Omental fat pad (tissue), 4 donors: ENCODE measurements around the gene DBT. TPM values are rescaled to one million over a fixed set of nuclear protein-coding genes. Genes with fewer than 3 reads are reported as not detected.

Experiments used
- ATAC-seq: fragments of 150-250 bp; one replicate; pipeline ENCODE4 v1.9.1; 2016; ENCODE audit warnings: mild to moderate bottlenecking, moderate library complexity; ENCODE audit not compliant: low FRiP score
- DNase-seq: peaks from one replicate; pipeline ENCODE4 v3.0.0-alpha.2; 2019; ENCODE audit warnings: low spot score
- total RNA-seq, 4 donors: library from RNA; depleted of rRNA; stranded (reverse); fragments of >200 nt; gene quantifications; one replicate each; pipeline ENCODE4 v1.1.0, GENCODE V29; 2016
- TF ChIP-seq, protein P1 (sequence below), 3 donors: fragments of 450-650 bp; IDR thresholded peaks; one replicate each; pipeline ENCODE4 v1.5.1; 2016 to 2017; ENCODE audit warnings: antibody characterized with exemption in 3 of 3, mild to moderate bottlenecking in 3 of 3, moderate library complexity in 2 of 3

The DBT gene
- total RNA-seq, 4 donors from 2014 or later: 3.4 to 9.8 (median 6.4) TPM

DNA sequence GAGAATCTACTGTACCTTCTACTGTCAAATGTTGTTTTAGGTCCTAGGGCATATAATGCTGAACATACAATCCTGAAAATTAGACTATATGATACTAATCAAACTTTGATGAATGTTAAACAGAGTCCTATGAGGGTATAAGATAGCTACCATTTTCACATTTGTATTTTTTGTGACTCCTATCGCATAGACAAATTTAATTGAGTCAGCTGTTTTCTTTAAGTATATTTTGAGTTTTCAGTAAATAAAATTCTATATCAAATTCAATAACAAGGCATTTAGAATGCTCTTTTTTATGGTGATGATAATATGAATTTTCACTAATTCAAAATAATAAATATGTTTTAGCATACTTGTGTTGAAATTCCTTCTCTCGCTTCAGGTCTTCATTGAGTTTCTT is 81.6 kb downstream of the DBT start:
- TF ChIP-seq, protein P1, sequence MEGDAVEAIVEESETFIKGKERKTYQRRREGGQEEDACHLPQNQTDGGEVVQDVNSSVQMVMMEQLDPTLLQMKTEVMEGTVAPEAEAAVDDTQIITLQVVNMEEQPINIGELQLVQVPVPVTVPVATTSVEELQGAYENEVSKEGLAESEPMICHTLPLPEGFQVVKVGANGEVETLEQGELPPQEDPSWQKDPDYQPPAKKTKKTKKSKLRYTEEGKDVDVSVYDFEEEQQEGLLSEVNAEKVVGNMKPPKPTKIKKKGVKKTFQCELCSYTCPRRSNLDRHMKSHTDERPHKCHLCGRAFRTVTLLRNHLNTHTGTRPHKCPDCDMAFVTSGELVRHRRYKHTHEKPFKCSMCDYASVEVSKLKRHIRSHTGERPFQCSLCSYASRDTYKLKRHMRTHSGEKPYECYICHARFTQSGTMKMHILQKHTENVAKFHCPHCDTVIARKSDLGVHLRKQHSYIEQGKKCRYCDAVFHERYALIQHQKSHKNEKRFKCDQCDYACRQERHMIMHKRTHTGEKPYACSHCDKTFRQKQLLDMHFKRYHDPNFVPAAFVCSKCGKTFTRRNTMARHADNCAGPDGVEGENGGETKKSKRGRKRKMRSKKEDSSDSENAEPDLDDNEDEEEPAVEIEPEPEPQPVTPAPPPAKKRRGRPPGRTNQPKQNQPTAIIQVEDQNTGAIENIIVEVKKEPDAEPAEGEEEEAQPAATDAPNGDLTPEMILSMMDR (IDR thresholded peaks at IDR 0.05): no peak
- DNase-seq (no peak), ATAC-seq (no peak)

DNA sequence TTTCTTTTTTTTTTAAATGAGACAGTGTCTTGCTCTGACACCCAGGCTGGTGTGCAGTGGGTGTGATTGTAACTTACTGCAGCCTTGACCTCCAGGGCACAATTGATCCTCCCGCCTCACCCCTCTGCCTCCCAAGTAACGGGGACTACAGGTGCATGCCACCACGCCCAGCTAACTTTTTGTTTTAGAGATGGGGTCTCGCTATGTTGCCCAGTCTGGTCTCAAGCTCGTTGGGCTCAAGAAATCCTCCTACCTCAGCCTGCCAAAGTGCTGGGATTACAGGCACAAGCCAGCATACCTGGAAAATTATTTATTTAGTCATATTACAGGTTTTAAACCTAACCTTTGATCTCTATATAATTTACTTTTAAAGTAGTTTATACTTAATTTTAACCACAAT is 84.9 kb downstream of the DBT start:
- no peak for ATAC-seq
- TF ChIP-seq, protein P1 (IDR thresholded peaks at IDR 0.05): no peak

DNA sequence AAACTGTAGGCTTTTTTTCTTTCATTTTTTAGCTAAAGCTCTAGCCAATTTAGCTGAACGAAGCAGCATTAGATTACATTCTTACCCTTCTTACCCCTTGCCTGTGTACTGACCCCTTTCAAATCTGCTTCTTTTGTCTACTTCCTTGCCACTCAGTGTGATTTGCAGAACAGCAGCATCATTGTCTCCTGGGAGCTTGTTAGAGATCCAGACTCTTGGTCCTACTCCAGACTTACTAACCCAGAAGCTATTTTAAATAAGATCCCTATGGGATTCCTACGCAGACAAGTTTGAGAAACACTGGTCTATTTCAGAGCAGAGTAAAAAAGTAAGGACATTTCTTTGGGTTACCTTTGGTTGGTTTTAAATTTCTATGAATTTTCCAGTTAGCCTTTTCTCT is 85.4 kb downstream of the DBT start:
- ATAC-seq (no peak), DNase-seq (no peak)
- TF ChIP-seq, protein P1 (IDR thresholded peaks at IDR 0.05): no peak

More for the DNA sequence above, 84.9 kb downstream of the DBT start:
- no peak for DNase-seq

DNA sequence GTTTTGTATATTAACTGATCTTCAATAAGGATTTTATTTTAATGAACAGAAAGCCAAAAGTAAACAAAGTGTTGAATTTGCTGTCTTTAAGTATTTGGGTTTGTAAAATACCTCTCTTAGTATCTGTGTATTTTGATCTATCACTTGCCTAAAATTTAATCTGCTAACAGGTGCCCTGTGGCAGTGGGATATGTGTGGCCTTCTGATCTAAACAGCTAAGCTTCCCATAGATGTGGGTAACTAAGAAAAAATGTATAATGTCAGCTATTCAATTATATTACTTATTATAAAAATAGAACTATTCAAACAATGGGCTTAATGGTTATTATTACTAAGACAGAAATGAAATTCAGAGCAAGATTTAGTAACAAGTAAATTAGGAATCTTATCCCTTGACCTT is 86.8 kb downstream of the DBT start:
- ATAC-seq: no peak
- no peak for DNase-seq
- TF ChIP-seq, protein P1 (IDR thresholded peaks at IDR 0.05): no peak

DNA sequence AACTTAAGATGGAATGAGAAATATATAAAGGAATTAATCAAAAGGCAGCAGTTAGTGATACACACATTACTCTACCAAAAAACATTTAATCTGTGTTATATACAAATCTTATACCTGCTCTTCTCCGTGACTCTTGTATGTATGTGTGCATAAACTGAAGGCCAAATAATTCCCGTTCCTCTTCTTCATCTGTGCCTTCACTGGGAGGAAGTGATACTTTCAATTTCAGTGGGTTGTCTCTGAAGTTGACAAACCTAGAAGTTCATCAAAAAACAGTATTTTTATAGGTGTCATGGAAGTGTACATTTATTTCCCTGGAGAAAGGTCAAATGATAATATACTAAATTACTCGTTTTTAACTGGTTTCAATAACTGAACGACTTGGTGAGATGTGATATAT is 97.4 kb downstream of the DBT start:
- TF ChIP-seq, protein P1 (IDR thresholded peaks at IDR 0.05): no peak
- DNase-seq (no peak), ATAC-seq (no peak)

DNA sequence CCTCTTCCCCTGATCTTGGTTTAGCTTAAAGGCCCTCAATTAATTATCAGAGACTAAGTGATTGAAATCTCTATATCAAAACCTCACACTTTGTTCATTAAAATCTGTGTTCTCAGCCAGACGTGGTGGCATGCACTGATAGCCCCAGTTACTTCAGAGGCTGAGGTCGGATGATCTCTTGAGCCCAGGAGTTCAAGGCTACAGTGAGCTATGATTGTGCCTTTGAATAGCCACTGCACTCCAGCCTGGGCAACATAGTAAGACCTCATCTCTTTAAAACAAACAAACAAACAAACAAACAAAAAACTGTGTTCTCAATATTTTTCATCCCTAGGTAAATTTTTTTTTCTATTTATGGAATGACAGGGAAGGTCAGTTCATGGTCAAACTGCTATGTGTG is 98.0 kb downstream of the DBT start:
- DNase-seq: no peak
- TF ChIP-seq, protein P1 (IDR thresholded peaks at IDR 0.05): no peak
- ATAC-seq: no peak

DNA sequence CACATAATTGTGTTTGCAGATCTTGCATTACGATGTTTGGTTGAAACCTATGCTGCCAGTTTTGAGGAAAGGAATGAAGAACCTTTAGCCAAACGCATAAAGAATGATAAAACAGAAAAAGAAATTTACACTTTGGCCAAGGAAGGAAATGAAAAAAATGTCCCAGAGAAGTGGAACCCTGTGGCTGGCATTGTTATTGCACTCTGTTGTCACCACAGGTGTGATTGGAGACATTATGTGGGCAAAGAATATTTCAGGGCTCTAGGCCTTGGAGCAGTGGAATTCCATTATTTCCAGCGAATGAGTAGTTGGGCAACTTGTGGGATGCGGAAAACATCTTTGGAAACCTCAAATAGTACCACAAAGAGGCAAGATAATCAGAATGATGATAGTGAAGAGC is 101.8 kb downstream of the DBT start:
- TF ChIP-seq, protein P1 (IDR thresholded peaks at IDR 0.05): no peak
- DNase-seq (no peak), ATAC-seq (no peak)
